ENCODE data around the gene JADE2. TPM values are rescaled to one million over a fixed set of nuclear protein-coding genes. Genes with fewer than 3 reads are reported as not detected.

Gene JADE2
- total RNA-seq = 46.7 and 71.0 TPM in 2 replicates

GRCh38 chr5:134524826-134525682, at the start of gene JADE2:
TSS of gene JADE2 (plus strand) at chr5:134525670. CDS start at chr5:134535858, 10,188 bp downstream.

Other genes with a start within 250 kb of the JADE2 start
- gene CDKL3, start 158.5 kb upstream of the JADE2 start, total RNA-seq = 1.7 and 4.4 TPM in 2 replicates
- gene UBE2B, start 154.1 kb upstream of the JADE2 start, total RNA-seq = 29.4 and 47.8 TPM in 2 replicates
- gene CDKN2AIPNL, start 113.8 kb upstream of the JADE2 start, total RNA-seq = 14.3 and 15.4 TPM in 2 replicates
- 32.1 and 54.4 TPM in 2 replicates for gene SAR1B, start 107.2 kb downstream of the JADE2 start, total RNA-seq
- gene SEC24A, start 123.1 kb downstream of the JADE2 start, total RNA-seq = 18.4 and 23.0 TPM in 2 replicates
- gene CAMLG, start 212.9 kb downstream of the JADE2 start, total RNA-seq = 50.2 and 50.6 TPM in 2 replicates
- gene DDX46, start 233.1 kb downstream of the JADE2 start, total RNA-seq = 12.5 and 14.9 TPM in 2 replicates